Subcutaneous abdominal adipose tissue (tissue), 5 donors: ENCODE data around the gene GPR89B.
"Not testable (repeated sequence)": the region's sequence is repeated elsewhere in the genome, so short reads cannot be mapped to it uniquely, and the experiment has no call there.

Source experiments
- H3K27ac ChIP-seq: one replicate; pipeline ENCODE4 v1.7.0; 2013; ENCODE audit warnings: low read depth, mild to moderate bottlenecking, inconsistent platforms, low read length, moderate library complexity
- H3K27me3 ChIP-seq, 5 donors: one replicate each; pipeline ENCODE4 v1.7.0; 2013; ENCODE audit warnings: low read length in 5 of 5, inconsistent platforms in 1 of 5; ENCODE audit not compliant: control insufficient read depth in 5 of 5, insufficient read depth in 4 of 5
- H3K36me3 ChIP-seq, 5 donors: one replicate each; pipeline ENCODE4 v1.7.0; 2013; ENCODE audit warnings: low read length in 5 of 5; ENCODE audit not compliant: control insufficient read depth in 5 of 5, insufficient read depth in 5 of 5
- H3K4me1 ChIP-seq, 5 donors: one replicate each; pipeline ENCODE4 v1.7.0; 2013; ENCODE audit warnings: low read length in 5 of 5, mild to moderate bottlenecking in 3 of 5, moderate library complexity in 1 of 5; ENCODE audit not compliant: control insufficient read depth in 5 of 5, insufficient read depth in 5 of 5
- H3K4me3 ChIP-seq, 5 donors: one replicate each; pipeline ENCODE4 v1.7.0; 2013; ENCODE audit warnings: low read length in 5 of 5, low read depth in 1 of 5
- H3K9ac ChIP-seq, 5 donors: one replicate each; pipeline ENCODE4 v1.7.0; 2013; ENCODE audit warnings: low read length in 5 of 5, mild to moderate bottlenecking in 4 of 5, moderate library complexity in 3 of 5
- H3K9me3 ChIP-seq, 5 donors: one replicate each; pipeline ENCODE4 v1.7.0; 2013; ENCODE audit warnings: low read length in 5 of 5; ENCODE audit not compliant: control insufficient read depth in 5 of 5
- donor health status: healthy.
- donor health status: healthy.
- donor health status: healthy.
- donor health status: healthy.
- donor health status: healthy.

Gene GPR89B

GRCh38 chr1:147931137-147931536, 2.9 kb downstream of the GPR89B start:
- H3K9me3 ChIP-seq, H3K27ac ChIP-seq, H3K4me1 ChIP-seq, H3K9ac ChIP-seq, H3K4me3 ChIP-seq, H3K27me3 ChIP-seq, H3K36me3 ChIP-seq: not testable (repeated sequence)

GRCh38 chr1:147935296-147935695, 7.1 kb downstream of the GPR89B start:
- H3K9ac ChIP-seq, H3K36me3 ChIP-seq, H3K4me3 ChIP-seq, H3K9me3 ChIP-seq, H3K27ac ChIP-seq, H3K4me1 ChIP-seq, H3K27me3 ChIP-seq: not testable (repeated sequence)

GRCh38 chr1:147940456-147940855, 12.2 kb downstream of the GPR89B start:
- H3K4me1 ChIP-seq, H3K36me3 ChIP-seq, H3K9ac ChIP-seq, H3K27ac ChIP-seq, H3K27me3 ChIP-seq, H3K9me3 ChIP-seq, H3K4me3 ChIP-seq: not testable (repeated sequence)

DNA sequence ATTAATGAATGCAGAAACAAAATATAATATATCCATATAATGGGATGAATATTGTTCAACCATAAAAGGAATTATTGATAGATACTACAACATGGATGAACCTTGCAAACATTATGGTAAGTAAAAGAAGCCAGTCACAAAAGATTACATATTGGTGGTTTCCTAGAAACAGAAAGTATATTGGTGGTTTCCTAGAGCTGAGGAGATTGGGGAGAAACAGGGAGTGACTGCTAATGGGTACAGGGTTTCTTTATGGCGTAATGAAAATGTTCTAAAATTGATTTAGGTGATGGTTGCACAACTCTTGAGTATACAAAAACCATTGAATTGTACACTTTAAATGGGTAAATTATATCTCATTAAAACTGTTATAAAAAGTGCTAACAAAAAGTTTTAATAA, 14.3 kb downstream of the GPR89B start:
- not testable (repeated sequence) for H3K27me3 ChIP-seq, H3K4me1 ChIP-seq, H3K4me3 ChIP-seq, H3K27ac ChIP-seq, H3K9ac ChIP-seq, H3K9me3 ChIP-seq, H3K36me3 ChIP-seq

DNA sequence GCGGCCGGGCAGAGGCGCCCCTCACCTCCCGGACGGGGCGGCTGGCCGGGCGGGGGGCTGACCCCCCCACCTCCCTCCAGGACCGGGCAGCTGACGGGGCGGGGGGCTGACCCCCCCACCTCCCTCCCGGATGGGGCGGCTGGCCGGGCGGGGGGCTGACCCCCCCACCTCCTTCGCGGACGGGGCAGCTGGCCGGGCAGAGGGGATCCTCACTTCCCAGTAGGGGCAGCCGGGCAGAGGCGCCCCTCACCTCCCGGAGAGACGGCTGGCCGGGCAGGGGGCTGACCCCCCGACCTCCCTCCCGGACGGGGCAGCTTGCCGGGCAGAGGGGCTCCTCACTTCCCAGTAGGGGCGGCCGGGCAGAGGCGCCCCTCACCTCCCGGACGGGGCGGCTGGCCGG, 21.3 kb downstream of the GPR89B start:
- H3K27me3 ChIP-seq, H3K9ac ChIP-seq: not testable (repeated sequence)

DNA sequence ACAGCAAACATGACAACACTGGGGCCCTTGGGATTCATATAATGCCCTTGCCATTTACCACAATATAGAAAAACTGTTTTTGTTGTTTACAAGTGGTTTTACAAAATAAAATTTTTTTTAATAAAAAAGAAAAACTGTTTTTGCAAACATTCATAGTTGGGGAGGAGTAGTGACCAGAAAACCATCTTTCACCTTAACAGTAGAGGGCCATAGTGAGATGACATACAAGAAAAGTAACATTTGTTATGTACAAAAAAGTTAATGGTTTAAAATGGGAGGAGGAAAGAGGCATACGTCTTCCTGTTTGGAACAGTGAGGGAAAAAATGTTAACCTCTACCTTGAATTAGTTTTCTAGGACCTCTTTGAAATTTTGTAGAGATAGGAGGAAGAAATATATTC, 30.7 kb downstream of the GPR89B start:
- H3K36me3 ChIP-seq, H3K27me3 ChIP-seq, H3K4me1 ChIP-seq, H3K27ac ChIP-seq, H3K4me3 ChIP-seq, H3K9me3 ChIP-seq, H3K9ac ChIP-seq: not testable (repeated sequence)

More for the DNA sequence above, 21.3 kb downstream of the GPR89B start:
- H3K27ac ChIP-seq, H3K9me3 ChIP-seq, H3K4me1 ChIP-seq, H3K36me3 ChIP-seq, H3K4me3 ChIP-seq: not testable (repeated sequence)

GRCh38 chr1:147959680-147960079, 31.5 kb downstream of the GPR89B start:
- not testable (repeated sequence) for H3K36me3 ChIP-seq, H3K9me3 ChIP-seq, H3K27ac ChIP-seq, H3K4me1 ChIP-seq, H3K9ac ChIP-seq, H3K4me3 ChIP-seq, H3K27me3 ChIP-seq

DNA sequence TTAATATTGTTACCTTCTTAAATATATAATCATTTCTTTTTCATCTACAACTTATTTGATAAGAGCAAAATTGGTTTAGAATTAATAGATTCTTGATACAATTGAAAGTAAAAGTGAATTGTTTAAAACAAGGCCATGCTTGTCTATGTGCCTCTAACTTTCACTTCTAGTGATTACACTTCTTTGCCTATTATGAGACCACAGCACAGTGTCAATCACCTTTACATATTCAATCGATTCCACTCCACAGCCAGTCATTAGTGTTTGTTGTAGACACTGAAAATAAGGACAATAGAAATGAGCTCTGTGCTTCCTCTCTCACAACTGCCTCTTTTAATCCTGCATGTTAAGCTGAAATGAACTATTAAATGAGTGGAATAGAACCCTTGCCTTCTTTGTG, 36.4 kb downstream of the GPR89B start:
- not testable (repeated sequence) for H3K9me3 ChIP-seq, H3K27me3 ChIP-seq, H3K4me1 ChIP-seq, H3K27ac ChIP-seq, H3K36me3 ChIP-seq, H3K4me3 ChIP-seq, H3K9ac ChIP-seq

DNA sequence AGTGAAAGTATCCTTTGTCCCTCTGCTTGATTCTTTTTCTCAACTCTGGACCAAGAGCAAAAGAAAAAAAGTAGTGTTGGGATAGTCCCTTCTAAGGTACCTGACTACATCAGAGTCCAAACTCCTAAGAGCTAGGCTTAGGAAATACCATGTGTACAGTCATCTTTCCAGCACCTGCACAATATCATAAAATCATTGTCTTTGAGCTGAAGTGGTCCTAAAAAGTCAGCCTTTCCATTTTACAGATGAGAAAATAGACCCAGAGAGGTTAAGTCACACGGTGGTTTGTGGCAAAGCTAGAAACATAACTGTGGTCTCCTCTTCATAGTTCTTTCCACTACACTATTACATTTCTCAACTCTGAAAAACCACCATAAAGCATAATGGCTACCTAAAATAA, 38.4 kb downstream of the GPR89B start:
- not testable (repeated sequence) for H3K27ac ChIP-seq, H3K9ac ChIP-seq, H3K4me1 ChIP-seq, H3K36me3 ChIP-seq, H3K27me3 ChIP-seq, H3K9me3 ChIP-seq, H3K4me3 ChIP-seq

GRCh38 chr1:147978896-147979651, 50.9 kb downstream of the GPR89B start:
- not testable (repeated sequence) for H3K9ac ChIP-seq, H3K27ac ChIP-seq, H3K9me3 ChIP-seq, H3K4me1 ChIP-seq, H3K36me3 ChIP-seq, H3K27me3 ChIP-seq, H3K4me3 ChIP-seq

- H3K9me3 ChIP-seq, H3K4me3 ChIP-seq, H3K4me1 ChIP-seq, H3K27me3 ChIP-seq, H3K9ac ChIP-seq, H3K36me3 ChIP-seq, H3K27ac ChIP-seq: not testable (repeated sequence)
These were observed 57.2 kb downstream of the GPR89B start for GRCh38 chr1:147985374-147985773.
